Karpas-422 (cell line): Measurements from ENCODE around the gene EPM2A. TPM values are rescaled to one million over a fixed set of nuclear protein-coding genes. Genes with fewer than 3 reads are reported as not detected.

Experiments
- DNase-seq: peaks from one replicate; pipeline ENCODE4 v3.0.0-alpha.2; 2015
- H2AFZ ChIP-seq: fragments of 200-600 bp; sonication (generic); 2 replicates; pipeline ENCODE4 v1.6.1; 2014; ENCODE audit warnings: antibody characterized with exemption, low read length, mixed read lengths
- H3K27ac ChIP-seq: fragments of 200-600 bp; sonication (generic); 2 replicates; pipeline ENCODE4 v1.5.1; 2014; ENCODE audit warnings: mild to moderate bottlenecking, low read length, moderate library complexity
- H3K27me3 ChIP-seq: fragments of 200-600 bp; sonication (generic); 2 replicates; pipeline ENCODE4 v1.6.1; 2014; ENCODE audit warnings: low read length, mixed read lengths
- H3K36me3 ChIP-seq: fragments of 200-600 bp; sonication (generic); 2 replicates; pipeline ENCODE4 v1.6.1; 2014; ENCODE audit warnings: low read length, mixed read lengths; ENCODE audit not compliant: insufficient read depth
- H3K4me1 ChIP-seq: fragments of 200-600 bp; sonication (generic); 2 replicates; pipeline ENCODE4 v1.6.1; 2014; ENCODE audit warnings: mild to moderate bottlenecking, low read length, mixed read lengths
- H3K4me2 ChIP-seq: fragments of 200-600 bp; sonication (generic); 2 replicates; pipeline ENCODE4 v1.6.1; 2014; ENCODE audit warnings: low read length, low read depth, mild to moderate bottlenecking; ENCODE audit not compliant: poor library complexity, severe bottlenecking
- H3K4me3 ChIP-seq: fragments of 200-600 bp; sonication (generic); 2 replicates; pipeline ENCODE4 v1.5.1; 2014; ENCODE audit warnings: mild to moderate bottlenecking, antibody characterized with exemption, low read length, mixed read lengths
- H3K79me2 ChIP-seq: fragments of 200-600 bp; sonication (generic); 2 replicates; pipeline ENCODE4 v1.6.1; 2014; ENCODE audit warnings: mild to moderate bottlenecking, low read length, mixed read lengths
- H3K9ac ChIP-seq: fragments of 200-600 bp; sonication (generic); 2 replicates; pipeline ENCODE4 v1.6.0; 2014; ENCODE audit warnings: low read length
- H3K9me2 ChIP-seq: fragments of 200-600 bp; sonication (generic), shearing (Covaris generic); replicated peaks from 2 replicates; pipeline ENCODE4 v1.6.0; 2014; ENCODE audit warnings: mild to moderate bottlenecking, low read length, moderate library complexity; ENCODE audit not compliant: insufficient read depth
- H3K9me3 ChIP-seq: fragments of 300-700, 200-600 bp; sonication (generic); 2 replicates; pipeline ENCODE4 v1.6.1; 2014; ENCODE audit warnings: low read length, mixed read lengths
- H4K20me1 ChIP-seq: fragments of 200-600 bp; sonication (generic); 2 replicates; pipeline ENCODE4 v1.6.1; 2014; ENCODE audit warnings: mild to moderate bottlenecking, antibody characterized with exemption, low read length, low read depth; ENCODE audit not compliant: insufficient read depth
- small RNA-seq: library from RNA; depleted of rRNA; stranded (forward); fragments of <200 nt; gene quantifications from one replicate; pipeline ENCODE3, GENCODE V24; 2014
- total RNA-seq: library from RNA; depleted of rRNA; stranded (reverse); fragments of >200 nt; shearing (Covaris generic); gene quantifications from 2 replicates; pipeline ENCODE4 v1.2.3, GENCODE V29; 2014; ENCODE audit warnings: low replicate concordance; rRNA removed

EPM2A gene
- total RNA-seq, 1 experiment from 2014 or later: 10.5 TPM

DNA sequence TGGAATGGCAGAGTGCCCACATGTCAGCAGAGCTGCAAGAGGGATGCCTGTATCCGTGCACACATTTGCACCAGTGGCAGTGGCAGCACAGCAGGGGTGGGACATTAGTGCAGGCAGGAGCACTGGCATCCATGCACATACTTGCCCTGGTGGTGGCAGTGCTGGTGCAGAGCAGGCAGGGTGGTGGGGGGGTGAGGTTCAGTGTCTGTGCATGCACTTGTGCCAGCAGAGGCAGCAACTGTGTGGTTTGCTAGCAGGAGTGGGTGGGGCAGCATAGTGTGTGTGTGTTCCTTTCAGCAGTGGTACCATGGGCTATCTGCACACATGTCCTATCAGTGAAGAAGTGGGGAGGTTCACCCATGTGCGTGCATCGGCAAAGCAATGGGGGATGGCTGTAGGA is 151.6 kb downstream of the EPM2A start:
- Histone ChIP-seq H3K9ac (no peak overlapping the region), H3K27ac (no peak overlapping the region), H3K4me3 (no peak overlapping the region), H3K4me2 (no peak overlapping the region), H4K20me1 (no peaks in the 10 kb centered on the region), H3K9me2 (0 out of 2 replicates have a peak, but pooled peaks cover 2% of the 10 kb centered on the region), H3K27me3 (no peaks in the 10 kb centered on the region), H3K9me3 (no peaks in the 10 kb centered on the region), H3K4me1 (no peaks in the 10 kb centered on the region), H3K36me3 (no peaks in the 10 kb centered on the region), H2AFZ (no peak overlapping the region), H3K79me2 (no peaks in the 10 kb centered on the region)
- no peak for DNase-seq

Small RNAs within 50 kb of the gene (small RNA-seq; reads per million reads assigned to genes)
- gene AL023806.2: not detected

Other genes with a start within 250 kb of the EPM2A start
- 14.2 and 30.6 TPM in 2 replicates for gene FBXO30, start 79.3 kb upstream of the EPM2A start, total RNA-seq
- 32.3 and 45.0 TPM in 2 replicates for gene SHPRH, start 228.8 kb upstream of the EPM2A start, total RNA-seq